ENCODE results near the gene TNFRSF25.

The TNFRSF25 gene

GRCh38 chr1:6471086-6471969 lies 5.4 kb upstream of the TNFRSF25 start:
- TF ChIP-seq POLR2AphosphoS5 (IDR thresholded peaks at IDR 0.05; ENCODE audit: low read depth, low read length) (no peak), POLR2A (IDR thresholded peaks at IDR 0.05; ENCODE audit: low read depth, low read length) (no peak), TAF1 (IDR thresholded peaks at IDR 0.05; ENCODE audit: borderline replicate concordance, low read depth, low read length) (no peak)
- no peak for DNase-seq (ENCODE audit: insufficient read length)
- no peak for FAIRE-seq

- TF ChIP-seq POLR2A (IDR thresholded peaks at IDR 0.05; ENCODE audit: low read depth, low read length), result no peak
- TF ChIP-seq POLR2AphosphoS5 (IDR thresholded peaks at IDR 0.05; ENCODE audit: low read depth, low read length), result no peak
- TF ChIP-seq TAF1 (IDR thresholded peaks at IDR 0.05; ENCODE audit: borderline replicate concordance, low read depth, low read length), result no peak
- DNase-seq (ENCODE audit: insufficient read length) (no peak), FAIRE-seq (no peak)
Measured at GRCh38 chr1:6470132-6471085, 4.4 kb upstream of the TNFRSF25 start.

GRCh38 chr1:6468729-6469461 lies 2.9 kb upstream of the TNFRSF25 start:
- TF ChIP-seq TAF1 (IDR thresholded peaks at IDR 0.05; ENCODE audit: borderline replicate concordance, low read depth, low read length), result no peak
- no peak for TF ChIP-seq POLR2AphosphoS5 (IDR thresholded peaks at IDR 0.05; ENCODE audit: low read depth, low read length)
- no peak for TF ChIP-seq POLR2A (IDR thresholded peaks at IDR 0.05; ENCODE audit: low read depth, low read length)
- FAIRE-seq (no peak), DNase-seq (ENCODE audit: insufficient read length) (no peak)

GRCh38 chr1:6467744-6468688 lies 2.0 kb upstream of the TNFRSF25 start:
- no peak for DNase-seq (ENCODE audit: insufficient read length)
- FAIRE-seq, result no peak
- TF ChIP-seq TAF1 (IDR thresholded peaks at IDR 0.05; ENCODE audit: borderline replicate concordance, low read depth, low read length) (no peak), POLR2AphosphoS5 (IDR thresholded peaks at IDR 0.05; ENCODE audit: low read depth, low read length) (no peak)

- TF ChIP-seq POLR2A (IDR thresholded peaks at IDR 0.05; ENCODE audit: low read depth, low read length), result no peak
- no peak for TF ChIP-seq TAF1 (IDR thresholded peaks at IDR 0.05; ENCODE audit: borderline replicate concordance, low read depth, low read length)
- TF ChIP-seq POLR2AphosphoS5 (IDR thresholded peaks at IDR 0.05; ENCODE audit: low read depth, low read length), result no peak
- no peak for DNase-seq (ENCODE audit: insufficient read length)
- no peak for FAIRE-seq
Measured at GRCh38 chr1:6467224-6467623, 1.3 kb upstream of the TNFRSF25 start.

GRCh38 chr1:6466751-6467150 lies 778 bp upstream of the TNFRSF25 start:
- FAIRE-seq (no peak), DNase-seq (ENCODE audit: insufficient read length) (no peak)
- TF ChIP-seq POLR2AphosphoS5 (IDR thresholded peaks at IDR 0.05; ENCODE audit: low read depth, low read length) (no peak), POLR2A (IDR thresholded peaks at IDR 0.05; ENCODE audit: low read depth, low read length) (no peak), TAF1 (IDR thresholded peaks at IDR 0.05; ENCODE audit: borderline replicate concordance, low read depth, low read length) (no peak)

- TF ChIP-seq POLR2AphosphoS5 (IDR thresholded peaks at IDR 0.05; ENCODE audit: low read depth, low read length) (no peak), TAF1 (IDR thresholded peaks at IDR 0.05; ENCODE audit: borderline replicate concordance, low read depth, low read length) (no peak), POLR2A (IDR thresholded peaks at IDR 0.05; ENCODE audit: low read depth, low read length) (no peak)
- FAIRE-seq (no peak), DNase-seq (ENCODE audit: insufficient read length) (no peak)
Measured at GRCh38 chr1:6465461-6466005, 440 bp downstream of the TNFRSF25 start.

GRCh38 chr1:6464915-6465314 lies 1.1 kb downstream of the TNFRSF25 start:
- DNase-seq (ENCODE audit: insufficient read length) (no peak), FAIRE-seq (no peak)
- TF ChIP-seq POLR2AphosphoS5 (IDR thresholded peaks at IDR 0.05; ENCODE audit: low read depth, low read length) (no peak), POLR2A (IDR thresholded peaks at IDR 0.05; ENCODE audit: low read depth, low read length) (no peak), TAF1 (IDR thresholded peaks at IDR 0.05; ENCODE audit: borderline replicate concordance, low read depth, low read length) (no peak)

GRCh38 chr1:6464514-6464836 lies 1.5 kb downstream of the TNFRSF25 start:
- TF ChIP-seq POLR2A (IDR thresholded peaks at IDR 0.05; ENCODE audit: low read depth, low read length), result no peak
- no peak for TF ChIP-seq TAF1 (IDR thresholded peaks at IDR 0.05; ENCODE audit: borderline replicate concordance, low read depth, low read length)
- TF ChIP-seq POLR2AphosphoS5 (IDR thresholded peaks at IDR 0.05; ENCODE audit: low read depth, low read length), result no peak
- DNase-seq (ENCODE audit: insufficient read length) (no peak), FAIRE-seq (no peak)

GRCh38 chr1:6463120-6463412 lies 2.9 kb downstream of the TNFRSF25 start:
- no peak for DNase-seq (ENCODE audit: insufficient read length)
- TF ChIP-seq POLR2AphosphoS5 (IDR thresholded peaks at IDR 0.05; ENCODE audit: low read depth, low read length), result no peak
- TF ChIP-seq TAF1 (IDR thresholded peaks at IDR 0.05; ENCODE audit: borderline replicate concordance, low read depth, low read length), result no peak
- no peak for TF ChIP-seq POLR2A (IDR thresholded peaks at IDR 0.05; ENCODE audit: low read depth, low read length)

More at GRCh38 chr1:6463120-6463412, 2.9 kb downstream of the TNFRSF25 start:
- FAIRE-seq, result no peak
